ENCODE data around the gene VTI1A.
"Not testable (repeated sequence)": the region's sequence is repeated elsewhere in the genome, so short reads cannot be mapped to it uniquely, and the experiment has no call there.

VTI1A gene

DNA sequence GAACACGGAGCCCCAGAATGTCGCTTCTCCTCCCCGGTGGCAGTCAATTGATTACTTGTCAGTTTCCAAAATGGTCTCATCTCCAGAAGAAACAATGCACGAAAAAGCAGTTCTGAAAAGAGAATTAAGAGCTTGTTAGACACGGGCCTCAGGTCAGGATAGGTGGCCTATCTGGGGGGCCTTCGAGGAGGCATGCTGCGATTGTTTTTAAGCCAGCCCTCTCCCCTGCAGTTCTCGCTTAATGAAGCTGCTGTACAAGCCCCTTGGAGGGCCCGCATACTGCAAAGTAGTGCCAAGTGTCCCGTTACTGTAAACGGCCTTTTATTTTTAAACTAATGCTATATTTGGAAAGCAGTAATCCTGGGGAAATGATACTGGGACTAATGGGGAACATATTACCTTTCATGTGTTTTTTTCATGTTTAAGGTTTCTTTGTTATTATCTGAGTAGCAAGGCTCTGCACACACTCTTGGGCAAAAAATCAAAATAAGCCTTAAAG is 388.3 kb downstream of the VTI1A start:
- no peak for DNase-seq (ENCODE audit: low read depth)

DNA sequence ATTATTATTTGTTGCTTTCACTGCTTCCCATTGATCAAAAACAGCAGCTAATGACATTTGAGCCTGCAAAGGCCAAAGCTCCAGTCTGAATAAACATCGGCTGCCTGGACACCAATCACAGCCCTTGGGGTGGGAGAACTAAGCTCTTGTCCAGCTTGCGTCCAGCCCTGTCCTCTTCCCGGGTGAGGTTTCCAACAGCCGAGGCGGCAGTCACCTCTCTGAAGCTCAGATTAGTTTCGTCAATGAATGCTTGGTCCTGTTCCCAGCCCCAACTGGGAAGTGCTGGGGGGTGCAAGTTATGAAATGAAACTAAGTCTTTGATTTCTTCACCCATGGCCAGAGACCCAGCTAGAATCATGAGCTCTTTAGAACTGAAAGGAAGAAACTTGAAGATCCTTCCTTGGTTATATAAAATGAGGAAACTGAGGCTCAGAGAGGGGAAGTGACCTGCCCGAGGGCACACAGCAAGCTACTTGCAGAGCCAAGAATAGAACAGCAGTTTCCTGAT is 389.0 kb downstream of the VTI1A start:
- no peak for DNase-seq (ENCODE audit: low read depth)

DNA sequence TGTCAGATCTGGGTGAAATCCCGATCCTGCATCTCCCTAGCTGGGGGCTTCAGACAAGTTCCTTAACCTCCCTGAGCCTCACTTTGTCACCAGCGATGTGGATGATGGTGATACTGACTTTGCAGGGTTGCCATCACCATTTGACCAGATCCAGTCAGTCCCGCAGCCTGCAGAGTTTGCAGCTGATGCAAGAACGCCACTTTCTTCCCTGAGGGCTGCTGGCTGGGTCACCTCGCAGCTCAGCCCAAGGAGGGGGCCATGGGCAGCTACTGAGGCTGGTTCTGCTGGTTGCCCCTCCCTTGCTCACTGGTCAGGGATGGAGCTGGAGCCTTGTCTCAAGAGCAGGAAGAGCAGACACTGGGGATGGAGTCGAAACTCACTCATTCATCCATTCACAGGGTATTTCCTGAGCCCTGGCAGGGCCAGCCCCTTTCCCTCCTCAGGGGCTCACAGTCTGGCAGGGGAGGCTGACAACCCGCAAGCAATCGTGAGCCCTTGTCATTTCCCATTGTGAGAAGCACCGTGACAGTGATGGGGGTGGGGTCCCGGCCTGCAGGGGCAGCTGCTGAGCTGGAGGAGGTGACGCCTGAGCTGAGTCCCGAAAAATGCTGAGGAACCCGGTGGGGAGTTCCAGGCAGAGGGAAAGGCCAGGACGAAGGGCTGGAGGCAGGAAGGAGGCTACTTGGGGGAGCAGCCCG is 391.9 kb downstream of the VTI1A start:
- DNase-seq (ENCODE audit: low read depth) = no peak

GRCh38 chr10:112839928-112840654 is 393.1 kb downstream of the VTI1A start:
- DNase-seq (ENCODE audit: low read depth) = no peak

DNA sequence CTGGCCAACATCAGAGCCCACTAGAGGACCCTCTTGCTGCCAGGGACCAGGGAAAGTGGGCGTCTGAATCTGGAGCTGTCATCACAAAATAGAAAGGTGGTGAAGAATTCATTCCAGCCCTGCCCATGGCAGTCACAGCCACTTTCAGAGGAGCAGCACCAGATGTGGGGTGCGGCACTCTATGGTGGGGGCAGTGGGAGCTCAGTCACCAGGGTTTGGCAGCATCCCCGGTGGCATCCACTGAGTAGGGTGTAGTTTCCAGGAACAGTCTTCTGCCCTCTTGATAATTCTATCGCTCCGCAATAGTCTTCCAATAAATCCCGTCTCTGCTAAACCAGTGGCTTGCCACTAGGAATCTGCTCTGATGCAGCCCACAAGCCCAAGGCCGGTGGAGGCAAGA is 394.5 kb downstream of the VTI1A start:
- no peak for DNase-seq (ENCODE audit: low read depth)

DNA sequence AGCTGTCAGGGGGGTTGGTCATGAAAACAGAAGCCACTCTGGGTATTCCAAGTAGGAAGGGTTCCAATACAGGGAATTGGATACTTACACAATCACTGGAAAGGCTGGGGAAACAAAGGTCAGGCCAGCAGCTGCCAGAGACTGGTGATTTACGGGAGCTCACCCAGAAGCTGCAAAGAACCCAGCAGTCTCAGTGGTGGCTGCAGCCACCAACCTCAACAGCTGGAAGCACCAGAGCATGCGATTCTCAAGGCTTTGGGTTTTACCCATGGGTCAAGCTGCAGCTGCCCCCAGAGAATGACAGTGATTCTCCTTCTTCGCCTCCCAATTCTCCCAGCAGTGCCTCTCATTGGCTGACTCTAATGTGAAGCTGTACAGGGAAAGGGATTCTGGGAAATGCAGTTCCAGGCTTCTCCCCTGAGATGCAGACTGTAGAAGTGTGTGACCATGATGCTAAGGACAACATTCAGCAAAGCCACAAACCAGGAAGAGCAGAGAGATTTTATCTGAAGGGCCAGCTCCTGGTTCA is 395.9 kb downstream of the VTI1A start:
- no peak for DNase-seq (ENCODE audit: low read depth)

DNA sequence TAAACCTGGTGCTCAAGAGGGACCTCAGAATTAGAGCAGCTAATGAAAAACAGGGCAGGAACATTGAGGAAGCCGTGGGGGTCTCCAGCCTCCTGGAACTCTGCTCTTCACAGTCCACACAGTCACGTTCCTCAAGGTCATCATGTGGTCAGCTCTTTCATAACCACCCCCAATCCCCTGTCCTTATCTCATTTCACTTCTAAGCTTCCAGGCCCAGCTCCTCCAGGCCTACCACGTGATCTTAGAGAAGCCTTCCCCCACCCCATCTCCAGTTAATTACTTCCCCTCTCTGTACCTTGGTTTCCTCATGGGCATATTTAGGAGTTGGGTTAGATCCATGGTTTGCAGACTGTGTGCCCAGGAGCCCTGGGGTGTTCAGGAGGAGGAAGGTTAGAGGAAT is 396.6 kb downstream of the VTI1A start:
- no peak for DNase-seq (ENCODE audit: low read depth)

- DNase-seq (ENCODE audit: low read depth) = no peak
These were observed 397.9 kb downstream of the VTI1A start for GRCh38 chr10:112844681-112845544.

GRCh38 chr10:112847778-112848177 is 400.8 kb downstream of the VTI1A start:
- no peak for DNase-seq (ENCODE audit: low read depth)

GRCh38 chr10:112848228-112848627 is 401.2 kb downstream of the VTI1A start:
- DNase-seq (ENCODE audit: low read depth) = no peak

- DNase-seq (ENCODE audit: low read depth) = no peak
These were observed 401.9 kb downstream of the VTI1A start for GRCh38 chr10:112848868-112849430.

GRCh38 chr10:112849546-112849945 is 402.5 kb downstream of the VTI1A start:
- DNase-seq (ENCODE audit: low read depth) = no peak

- DNase-seq (ENCODE audit: low read depth) = no peak
These were observed 404.2 kb downstream of the VTI1A start for GRCh38 chr10:112851181-112851580.

GRCh38 chr10:112851588-112852211 is 404.7 kb downstream of the VTI1A start:
- DNase-seq (ENCODE audit: low read depth) = no peak

GRCh38 chr10:112852306-112852705 is 405.3 kb downstream of the VTI1A start:
- DNase-seq (ENCODE audit: low read depth) = no peak

GRCh38 chr10:112855134-112855533 is 408.1 kb downstream of the VTI1A start:
- DNase-seq (ENCODE audit: low read depth) = no peak

DNA sequence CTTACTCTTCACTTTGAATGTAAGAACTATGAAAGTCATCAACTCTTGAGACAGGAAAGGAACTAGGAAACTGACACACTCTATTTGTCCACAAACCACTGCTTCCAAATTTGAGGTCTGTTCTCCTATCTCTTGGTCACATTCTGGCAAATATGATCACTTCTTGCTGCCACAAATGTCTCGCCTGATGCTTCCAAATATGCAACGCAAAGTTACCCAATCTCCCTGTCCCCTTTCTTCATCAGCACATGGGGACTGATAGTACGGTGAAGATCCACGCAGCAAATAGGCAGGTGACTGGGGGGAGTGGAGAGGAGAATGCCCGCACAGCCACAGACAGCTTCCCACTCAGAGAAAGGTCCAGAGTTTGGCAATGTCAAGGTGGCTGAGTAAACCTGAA is 410.5 kb downstream of the VTI1A start:
- DNase-seq (ENCODE audit: low read depth) = no peak

DNA sequence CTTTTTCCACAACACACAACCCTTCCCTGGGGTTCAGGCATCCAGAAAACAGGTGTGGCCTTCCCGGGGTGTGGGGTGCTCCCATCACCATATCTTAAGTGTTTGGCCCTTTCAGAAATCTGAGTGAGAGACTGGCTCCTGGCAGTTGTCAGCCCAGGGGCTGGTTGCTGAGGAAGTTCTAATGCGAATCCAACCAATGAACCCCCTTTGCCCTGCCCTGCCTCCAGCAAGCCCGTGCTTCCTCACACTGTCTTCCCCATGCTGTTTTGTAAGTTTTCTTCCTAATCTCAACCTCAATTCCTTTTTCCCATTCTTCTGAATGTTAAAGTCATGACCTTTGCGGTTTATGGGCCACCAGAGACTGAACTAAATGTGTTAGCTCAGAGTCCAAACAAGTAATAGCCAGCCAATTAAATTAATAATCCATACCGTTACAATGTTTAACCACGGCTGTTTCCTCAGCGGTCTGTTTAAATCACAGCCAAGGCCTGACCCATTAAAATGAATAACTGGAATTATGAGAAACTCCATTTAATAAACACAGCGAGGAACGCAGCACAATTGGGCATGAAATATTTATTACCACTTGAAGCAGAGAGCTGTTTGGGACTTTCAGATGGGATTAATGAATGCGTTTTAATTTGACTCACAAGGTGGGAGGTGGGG is 412.1 kb downstream of the VTI1A start:
- no peak for DNase-seq (ENCODE audit: low read depth)

DNA sequence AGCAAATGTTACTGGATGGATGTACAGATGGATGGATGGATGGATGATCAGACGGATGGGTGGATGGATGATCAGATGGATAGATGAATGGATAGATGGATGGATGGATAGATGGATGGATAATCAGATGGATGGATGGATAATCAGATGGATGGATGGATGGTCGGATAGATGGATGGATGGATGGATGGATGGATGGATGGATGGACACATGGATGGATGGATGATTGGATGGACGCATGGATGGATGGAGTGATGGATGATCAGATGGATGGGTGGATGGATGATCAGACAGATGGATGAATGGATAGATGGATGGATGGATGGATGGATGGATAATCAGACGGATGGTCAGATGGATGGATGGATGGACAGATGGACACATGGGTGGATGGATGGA is 412.8 kb downstream of the VTI1A start:
- no peak for DNase-seq (ENCODE audit: low read depth)

DNA sequence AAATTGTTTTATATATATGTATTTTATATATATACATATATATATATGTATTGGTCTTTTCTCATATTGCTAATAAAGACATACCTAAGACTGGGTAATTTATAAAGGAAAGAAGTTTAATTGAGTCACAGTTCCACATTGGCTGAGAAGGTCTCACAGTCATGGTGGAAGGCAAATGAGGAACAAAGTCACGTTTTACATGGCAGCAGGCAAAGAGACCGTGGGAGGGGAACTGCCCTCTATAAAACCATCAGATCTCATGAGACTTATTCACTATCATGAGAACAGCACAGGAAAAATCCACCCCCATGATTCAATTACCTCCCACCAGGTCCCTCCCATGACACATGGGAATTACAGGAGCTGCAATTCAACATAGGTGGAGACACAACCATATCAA is 416.4 kb downstream of the VTI1A start:
- not testable (repeated sequence) for DNase-seq (ENCODE audit: low read depth)

Data from activated T-cell treated with anti-CD3 and anti-CD28 coated beads for 24 hours (primary cell).